Coronary artery (tissue), 2 donors: ENCODE data around the gene CAPN14.

ENCODE experiments used
- DNase-seq: peaks from one replicate; pipeline ENCODE4 v3.0.0-alpha.2; 2017; ENCODE audit warnings: low spot score
- H3K27ac ChIP-seq, 2 donors: fragments of 200-600 bp; sonication (generic); one replicate each; pipeline ENCODE4 v1.5.1; 2016 to 2019
- H3K4me3 ChIP-seq: fragments of 200-600 bp; sonication (generic); 2 replicates; pipeline ENCODE4 v1.5.1; 2016; ENCODE audit warnings: mild to moderate bottlenecking, moderate library complexity
- CTCF ChIP-seq: fragments of 200-600 bp; sonication (generic); IDR thresholded peaks from one replicate; pipeline ENCODE4 v1.5.1; 2019; ENCODE audit warnings: antibody characterized with exemption

CAPN14 gene

GRCh38 chr2:31249009-31249690 is 31.8 kb upstream of the CAPN14 start:
- H3K4me3 ChIP-seq = no peak overlapping the region
- no peak overlapping the region for H3K27ac ChIP-seq
- DNase-seq = peak; percentile 65
- no peak for TF ChIP-seq CTCF

GRCh38 chr2:31248139-31248538 is 30.8 kb upstream of the CAPN14 start:
- no peak overlapping the region for H3K27ac ChIP-seq
- no peak for TF ChIP-seq CTCF
- DNase-seq = peak; percentile 41

GRCh38 chr2:31247711-31248110 is 30.4 kb upstream of the CAPN14 start:
- TF ChIP-seq CTCF = no peak
- no peak overlapping the region for H3K4me3 ChIP-seq
- no peak overlapping the region for H3K27ac ChIP-seq
- no peak for DNase-seq

More at GRCh38 chr2:31248139-31248538, 30.8 kb upstream of the CAPN14 start:
- H3K4me3 ChIP-seq = no peak overlapping the region

- TF ChIP-seq CTCF = no peak
- no peak for DNase-seq
- Histone ChIP-seq H3K27ac (no peak overlapping the region), H3K4me3 (no peak overlapping the region)
Measured at GRCh38 chr2:31246184-31246852, 29.0 kb upstream of the CAPN14 start.

GRCh38 chr2:31244101-31244500 is 26.8 kb upstream of the CAPN14 start:
- H3K4me3 ChIP-seq = no peak overlapping the region
- DNase-seq = peak; percentile 56
- no peak for TF ChIP-seq CTCF
- H3K27ac ChIP-seq = no peak overlapping the region

- no peak for DNase-seq
- H3K4me3 ChIP-seq = no peak overlapping the region
- H3K27ac ChIP-seq = no peak overlapping the region
- TF ChIP-seq CTCF = no peak
Measured at GRCh38 chr2:31243053-31243452, 25.7 kb upstream of the CAPN14 start.
